CD4-positive, alpha-beta T cell treated with Interferon gamma for 1 hour (primary cell): ENCODE results near the gene IL21.
"Not testable (repeated sequence)": the region's sequence is repeated elsewhere in the genome, so short reads cannot be mapped to it uniquely, and the experiment has no call there.

Experiments
- DNase-seq: peaks from one replicate; pipeline ENCODE4 v3.0.0-alpha.2; 2020

IL21 gene

GRCh38 chr4:122621016-122621507 is at the start of gene IL21:
IL21 (minus strand) TSS chr4:122621066; CDS start chr4:122621011, 55 bp downstream.
- DNase-seq, result no peak

GRCh38 chr4:122669911-122670738 is 49.3 kb upstream of the IL21 start:
- DNase-seq, result no peak

- no peak for DNase-seq
Measured at GRCh38 chr4:122668241-122668640, 47.4 kb upstream of the IL21 start.

GRCh38 chr4:122666527-122667245 is 45.8 kb upstream of the IL21 start:
- no peak for DNase-seq

- DNase-seq, result no peak
Measured at GRCh38 chr4:122665161-122665929, 44.5 kb upstream of the IL21 start.

GRCh38 chr4:122663814-122664610 is 43.1 kb upstream of the IL21 start:
- no peak for DNase-seq

GRCh38 chr4:122663291-122663690 is 42.4 kb upstream of the IL21 start:
- DNase-seq, result no peak

GRCh38 chr4:122662701-122663100 is 41.8 kb upstream of the IL21 start:
- no peak for DNase-seq

- no peak for DNase-seq
Measured at GRCh38 chr4:122661176-122662160, 40.6 kb upstream of the IL21 start.

- no peak for DNase-seq
Measured at GRCh38 chr4:122658818-122659295, 38.0 kb upstream of the IL21 start.

- DNase-seq, result no peak
Measured at GRCh38 chr4:122658377-122658776, 37.5 kb upstream of the IL21 start.

GRCh38 chr4:122657553-122657952 is 36.7 kb upstream of the IL21 start:
- DNase-seq, result no peak

- not testable (repeated sequence) for DNase-seq
Measured at GRCh38 chr4:122656583-122656982, 35.7 kb upstream of the IL21 start.

GRCh38 chr4:122652379-122652778 is 31.5 kb upstream of the IL21 start:
- peak; percentile 18 for DNase-seq

- DNase-seq, result no peak
Measured at GRCh38 chr4:122650148-122650547, 29.3 kb upstream of the IL21 start.

- DNase-seq, result no peak
Measured at GRCh38 chr4:122647656-122648055, 26.8 kb upstream of the IL21 start.

- no peak for DNase-seq
Measured at GRCh38 chr4:122643257-122643656, 22.4 kb upstream of the IL21 start.

- DNase-seq, result no peak
Measured at GRCh38 chr4:122639181-122639580, 18.3 kb upstream of the IL21 start.

GRCh38 chr4:122636697-122637096 is 15.8 kb upstream of the IL21 start:
- DNase-seq, result no peak

GRCh38 chr4:122635205-122635604 is 14.3 kb upstream of the IL21 start:
- no peak for DNase-seq

GRCh38 chr4:122633211-122633610 is 12.3 kb upstream of the IL21 start:
- no peak for DNase-seq
